ENCODE measurements around the gene PPP3CB. TPM values are rescaled to one million over a fixed set of nuclear protein-coding genes. Genes with fewer than 3 reads are reported as not detected.

PPP3CB gene
- total RNA-seq, 6 experiments from 2014 or later: 10.9 to 13.6 (median 13.5) TPM

DNA sequence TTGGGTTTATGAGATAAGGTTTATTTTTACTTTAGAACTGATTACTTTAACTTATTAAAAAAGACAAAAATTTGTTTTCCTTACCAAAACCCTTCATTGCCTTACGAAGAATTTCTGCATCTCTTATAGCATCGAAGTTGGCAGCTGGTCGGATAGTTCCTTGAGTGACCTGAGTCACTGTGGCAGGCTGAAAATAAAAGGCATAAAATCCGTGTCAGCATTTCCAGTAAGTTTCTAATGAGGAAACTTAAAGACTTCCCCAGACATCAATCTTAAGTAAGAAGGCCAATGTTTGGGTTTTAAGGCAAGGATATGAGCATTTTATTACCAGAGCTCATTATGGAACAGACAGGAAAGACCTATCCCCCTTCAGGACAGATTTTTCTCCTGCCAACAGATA is 107.6 kb downstream of the PPP3CB start:
- Histone ChIP-seq H3K36me3 (peaks cover 4 to 77% (median 29%) of the 10 kb centered on the region in 4 donors), H3K27me3 (no peaks in the 10 kb centered on the region), H3K4me3 (no peak overlapping the region), H3K4me1 (no peaks in the 10 kb centered on the region), H3K9me3 (no peaks in the 10 kb centered on the region), H3K27ac (no peak overlapping the region)
- intact Hi-C loops (cut with DNase I): no loop called here
- WGBS (ENCODE audit: insufficient coverage, low coverage, low lambda C conversion rate, missing lambda C conversion rate): 77% methylated on average over 4 of the region's 4 CpGs
- DNase-seq (no peak), ATAC-seq (no peak)
- TF ChIP-seq, protein P1, sequence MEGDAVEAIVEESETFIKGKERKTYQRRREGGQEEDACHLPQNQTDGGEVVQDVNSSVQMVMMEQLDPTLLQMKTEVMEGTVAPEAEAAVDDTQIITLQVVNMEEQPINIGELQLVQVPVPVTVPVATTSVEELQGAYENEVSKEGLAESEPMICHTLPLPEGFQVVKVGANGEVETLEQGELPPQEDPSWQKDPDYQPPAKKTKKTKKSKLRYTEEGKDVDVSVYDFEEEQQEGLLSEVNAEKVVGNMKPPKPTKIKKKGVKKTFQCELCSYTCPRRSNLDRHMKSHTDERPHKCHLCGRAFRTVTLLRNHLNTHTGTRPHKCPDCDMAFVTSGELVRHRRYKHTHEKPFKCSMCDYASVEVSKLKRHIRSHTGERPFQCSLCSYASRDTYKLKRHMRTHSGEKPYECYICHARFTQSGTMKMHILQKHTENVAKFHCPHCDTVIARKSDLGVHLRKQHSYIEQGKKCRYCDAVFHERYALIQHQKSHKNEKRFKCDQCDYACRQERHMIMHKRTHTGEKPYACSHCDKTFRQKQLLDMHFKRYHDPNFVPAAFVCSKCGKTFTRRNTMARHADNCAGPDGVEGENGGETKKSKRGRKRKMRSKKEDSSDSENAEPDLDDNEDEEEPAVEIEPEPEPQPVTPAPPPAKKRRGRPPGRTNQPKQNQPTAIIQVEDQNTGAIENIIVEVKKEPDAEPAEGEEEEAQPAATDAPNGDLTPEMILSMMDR (IDR thresholded peaks at IDR 0.05): no peak
- no peak for TF ChIP-seq POLR2A (IDR thresholded peaks at IDR 0.05)

DNA sequence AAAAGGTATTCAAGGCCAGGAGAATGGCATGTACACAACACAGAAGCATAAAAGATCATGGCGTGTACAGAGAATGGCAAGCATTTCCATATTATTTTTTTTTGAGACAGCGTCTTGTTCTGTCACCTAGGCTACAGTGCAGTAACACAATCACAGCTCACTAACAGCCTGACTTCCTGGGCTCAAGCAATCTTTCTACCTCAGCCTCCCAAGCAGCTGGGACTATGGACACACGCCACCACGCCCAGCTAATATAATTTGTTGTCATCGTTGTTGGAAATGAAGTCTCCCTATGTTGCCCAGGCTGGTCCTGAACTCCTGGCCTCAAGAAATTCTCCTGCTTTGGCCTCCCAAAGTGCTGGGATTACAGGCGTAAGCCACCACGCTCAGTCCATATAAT is 109.2 kb downstream of the PPP3CB start:
- ATAC-seq (no peak), DNase-seq (no peak)
- WGBS (ENCODE audit: insufficient coverage, low coverage, low lambda C conversion rate, missing lambda C conversion rate): 94% methylated on average over 5 of the region's 7 CpGs
- no peak overlapping the region for H3K4me3 ChIP-seq
- H3K27me3 ChIP-seq: no peaks in the 10 kb centered on the region
- no peak for TF ChIP-seq POLR2A (IDR thresholded peaks at IDR 0.05)
- TF ChIP-seq, protein P1 (IDR thresholded peaks at IDR 0.05): no peak
- no peak overlapping the region for H3K27ac ChIP-seq
- no peaks in the 10 kb centered on the region for H3K9me3 ChIP-seq
- H3K36me3 ChIP-seq: peaks cover 10 to 91% (median 41%) of the 10 kb centered on the region in 4 donors
- H3K4me1 ChIP-seq: no peaks in the 10 kb centered on the region
- intact Hi-C loops (cut with DNase I): no loop called here

Small RNA genes within 50 kb of the gene (small RNA-seq; reads per million reads assigned to genes)
- 0 reads per million in 2 experiments for gene RNU6-883P

Other genes starting within 250 kb of the PPP3CB start
- gene DNAJC9, start 248.8 kb downstream of the PPP3CB start, total RNA-seq: 1 to 10 TPM; 4.6 to 8.8 (median 5.4) TPM
- gene MRPS16, start 243.4 kb downstream of the PPP3CB start, total RNA-seq: 10 to 100 TPM; 40.5 to 58.4 (median 48.6) TPM
- 1 to 10 TPM in 5 of 6 experiments, under 1 TPM in 1; 0.98 to 2.6 (median 1.4) TPM for gene CFAP70, start 137.2 kb downstream of the PPP3CB start, total RNA-seq
- gene ANXA7, start 82.0 kb downstream of the PPP3CB start, total RNA-seq: 100 to 1,000 TPM in 4 of 6 experiments, 10 to 100 TPM in 2; 79.6 to 139 (median 102) TPM
- under 1 TPM; 0.19 to 0.73 (median 0.62) TPM for gene MSS51, start 62.5 kb downstream of the PPP3CB start, total RNA-seq
- 1 to 10 TPM; 1.5 to 5.7 (median 3.6) TPM for gene USP54, start 95.3 kb upstream of the PPP3CB start, total RNA-seq
- gene MYOZ1, start 145.4 kb upstream of the PPP3CB start, total RNA-seq: 1 to 10 TPM in 1 of 6 experiments, under 1 TPM in 1, not detected in 4; 0.74 to 1.1 TPM
- gene SYNPO2L, start 160.0 kb upstream of the PPP3CB start, total RNA-seq: under 1 TPM in 4 of 6 experiments, not detected in 2; 0.06 to 0.35 (median 0.20) TPM
- gene AGAP5, start 202.1 kb upstream of the PPP3CB start, total RNA-seq: 1 to 10 TPM; 2.5 to 6.2 (median 4.5) TPM
- 10 to 100 TPM; 39.4 to 43.4 (median 41.0) TPM for gene SEC24C, start 248.3 kb upstream of the PPP3CB start, total RNA-seq